HG03196 (cell line): ENCODE data around the gene MAPKBP1.
A peak's percentile ranks its signal among the peaks of the same experiment; 100 is the strongest.
"Not testable (repeated sequence)": the region's sequence is repeated elsewhere in the genome, so short reads cannot be mapped to it uniquely, and the experiment has no call there.

Experiments used
- ATAC-seq: cut with Tn5 transposase; IDR thresholded peaks from one replicate; pipeline ENCODE4 v1.9.1; 2021; ENCODE audit not compliant: unreplicated experiment

MAPKBP1 gene

GRCh38 chr15:41774062-41774881 lies at the start of gene MAPKBP1:
MAPKBP1 (plus strand) TSS chr15:41774484; CDS start chr15:41775276, 792 bp downstream.
- ATAC-seq = peak; percentile 79

- no peak for ATAC-seq
Measured at GRCh38 chr15:41727143-41727542, 47.1 kb upstream of the MAPKBP1 start.

GRCh38 chr15:41728061-41728460 lies 46.2 kb upstream of the MAPKBP1 start:
- ATAC-seq = not testable (repeated sequence)

- no peak for ATAC-seq
Measured at GRCh38 chr15:41730543-41730942, 43.7 kb upstream of the MAPKBP1 start.

GRCh38 chr15:41732483-41732882 lies 41.8 kb upstream of the MAPKBP1 start:
- no peak for ATAC-seq

GRCh38 chr15:41734079-41734478 lies 40.2 kb upstream of the MAPKBP1 start:
- no peak for ATAC-seq

- no peak for ATAC-seq
Measured at GRCh38 chr15:41735046-41735445, 39.2 kb upstream of the MAPKBP1 start.

GRCh38 chr15:41735492-41735891 lies 38.8 kb upstream of the MAPKBP1 start:
- not testable (repeated sequence) for ATAC-seq

GRCh38 chr15:41746802-41747201 lies 27.5 kb upstream of the MAPKBP1 start:
- no peak for ATAC-seq

GRCh38 chr15:41756198-41756597 lies 18.1 kb upstream of the MAPKBP1 start:
- ATAC-seq = no peak

- no peak for ATAC-seq
Measured at GRCh38 chr15:41772720-41773331, 1.5 kb upstream of the MAPKBP1 start.

GRCh38 chr15:41773332-41773728 lies 954 bp upstream of the MAPKBP1 start:
- no peak for ATAC-seq

GRCh38 chr15:41773729-41774061 lies 589 bp upstream of the MAPKBP1 start:
- ATAC-seq = no peak

GRCh38 chr15:41774882-41775417 lies 666 bp downstream of the MAPKBP1 start:
- ATAC-seq = no peak

- no peak for ATAC-seq
Measured at GRCh38 chr15:41775651-41776050, 1.4 kb downstream of the MAPKBP1 start.

GRCh38 chr15:41777421-41777973 lies 3.2 kb downstream of the MAPKBP1 start:
- ATAC-seq = no peak

GRCh38 chr15:41778521-41778920 lies 4.2 kb downstream of the MAPKBP1 start:
- no peak for ATAC-seq

- no peak for ATAC-seq
Measured at GRCh38 chr15:41779662-41780157, 5.4 kb downstream of the MAPKBP1 start.

GRCh38 chr15:41780266-41780665 lies 6.0 kb downstream of the MAPKBP1 start:
- no peak for ATAC-seq

GRCh38 chr15:41780727-41781126 lies 6.4 kb downstream of the MAPKBP1 start:
- no peak for ATAC-seq

- peak; percentile 46 for ATAC-seq
Measured at GRCh38 chr15:41782371-41783282, 8.3 kb downstream of the MAPKBP1 start.
